Stomach (tissue), 9 donors: ENCODE measurements around the gene PRKD1. TPM values are rescaled to one million over a fixed set of nuclear protein-coding genes. Genes with fewer than 3 reads are reported as not detected.

Experiments
- DNase-seq, 2 donors: peaks; one replicate each; pipeline versions ENCODE4 v3.0.0 to v3.0.0-alpha.2; 2013 to 2019
- H3K27ac ChIP-seq, 5 donors: fragments of 200-600 bp in 4 of 5; sonication (generic) in 4 of 5; one replicate each; pipeline ENCODE4 v1.5.1; 2013 to 2019; ENCODE audit warnings: mild to moderate bottlenecking in 1 of 5, moderate library complexity in 1 of 5
- H3K27me3 ChIP-seq, 3 donors: fragments of 200-600 bp; sonication (generic); one replicate each; pipeline ENCODE4 v1.5.1; 2017 to 2019; ENCODE audit warnings: mixed run types in 1 of 3
- H3K36me3 ChIP-seq, 4 donors: fragments of 200-600 bp; sonication (generic); 1 replicate in 3 of 4; 2 replicates in 1 of 4; pipeline ENCODE4 v1.5.1; 2016 to 2019
- H3K4me1 ChIP-seq, 4 donors: fragments of 200-600 bp; sonication (generic); one replicate each; pipeline ENCODE4 v1.5.1; 2016 to 2019
- H3K4me3 ChIP-seq, 4 donors: fragments of 200-600 bp; sonication (generic) in 3 of 4; one replicate each; pipeline ENCODE4 v1.5.1; 2016 to 2019; ENCODE audit warnings: mild to moderate bottlenecking in 1 of 4
- H3K9me3 ChIP-seq, 4 donors: fragments of 200-600 bp; sonication (generic); one replicate each; pipeline ENCODE4 v1.5.1; 2016 to 2019
- CTCF ChIP-seq, 7 experiments: fragments of 450-650 bp in 4 of 7; fragments of 200-600 bp in 3 of 7; sonication (generic) in 3 of 7; IDR thresholded peaks; one replicate each; pipeline ENCODE4 v1.5.1; 2016 to 2019; ENCODE audit warnings: antibody characterized with exemption in 7 of 7, control low read depth in 2 of 7, mild to moderate bottlenecking in 1 of 7
- EP300 ChIP-seq: sonication (generic); formaldehyde crosslinking; IDR thresholded peaks from one replicate; pipeline ENCODE4 v1.6.1; 2017; ENCODE audit warnings: antibody characterized with exemption
- POLR2A ChIP-seq, 4 donors: fragments of 450-650 bp; IDR thresholded peaks; one replicate each; pipeline ENCODE4 v1.6.1; 2016; ENCODE audit warnings: antibody characterized with exemption in 4 of 4, control low read depth in 2 of 4, mild to moderate bottlenecking in 1 of 4, moderate library complexity in 1 of 4
- POLR2AphosphoS5 ChIP-seq, 3 donors: sonication (generic); formaldehyde crosslinking; IDR thresholded peaks; one replicate each; pipeline ENCODE4 v1.6.1; 2016; ENCODE audit warnings: antibody characterized with exemption in 3 of 3
- WGBS, 5 donors: extraction: QIAGEN DNeasy Blood & Tissue Kit in 3 of 5; methylation state at CpG; one replicate each; pipeline versions ENCODE4 v1.1.5 to v1.1.7; 2013 to 2018; 5-methylcytosine and 5-hydroxymethylcytosine counted together
- intact Hi-C: fragments of 100-400 bp; cut with DNase I; formaldehyde crosslinking; loops from one replicate; pipeline ENCODE4 v1.15.1; 2023; ENCODE audit warnings: low total_unique reads
- polyA plus RNA-seq, 3 donors: library from polyadenylated mRNA; stranded (reverse); fragments of 200-250 nt; gene quantifications; one replicate each; pipeline ENCODE4 v1.2.3, GENCODE V29; 2013
- total RNA-seq, 5 donors: library from RNA; depleted of rRNA; stranded (reverse); fragments of >200 nt; gene quantifications; one replicate each; pipeline versions ENCODE4 v1.1.0 to v1.2.3, GENCODE V29; 2014 to 2016
- donor health status: healthy with polysubstance abuse.
- donor health status: Bipolar disorder and iron deficiency.
- donor health status: healthy.

The PRKD1 gene
- total and polyA plus RNA-seq, 8 donors, result 1.6 to 26.6 (median 4.9) TPM

GRCh38 chr14:29868000-29868399 is 59.6 kb downstream of the PRKD1 start:
- TF ChIP-seq EP300, result no peak
- no peak for TF ChIP-seq POLR2AphosphoS5 (IDR thresholded peaks at IDR 0.05)
- no peak for TF ChIP-seq POLR2A (IDR thresholded peaks at IDR 0.05)
- no peak for TF ChIP-seq CTCF (IDR thresholded peaks at IDR 0.05)

GRCh38 chr14:29865299-29865698 is 62.3 kb downstream of the PRKD1 start:
- Histone ChIP-seq H3K9me3 (no peaks in the 10 kb centered on the region), H3K27ac (no peak overlapping the region), H3K36me3 (no peaks in the 10 kb centered on the region), H3K4me3 (no peak overlapping the region), H3K4me1 (no peaks in the 10 kb centered on the region), H3K27me3 (no peaks in the 10 kb centered on the region)
- WGBS, 5 donors, result 64 to 82% (median 76%) methylated on average over 2 of the region's 2 CpGs
- TF ChIP-seq POLR2AphosphoS5 (IDR thresholded peaks at IDR 0.05) (no peak), EP300 (no peak), POLR2A (IDR thresholded peaks at IDR 0.05) (no peak), CTCF (IDR thresholded peaks at IDR 0.05) (no peak)
- intact Hi-C loops, result no loop called here
- DNase-seq, result no peak

More at GRCh38 chr14:29868000-29868399, 59.6 kb downstream of the PRKD1 start:
- H3K27me3 ChIP-seq, result no peaks in the 10 kb centered on the region
- H3K36me3 ChIP-seq, result no peaks in the 10 kb centered on the region
- DNase-seq, result peak in 1 of 2 donors; percentile 10
- WGBS, 5 donors, result 41 to 56% (median 49%) methylated on average over 3 of the region's 3 CpGs
- intact Hi-C loops, result no loop called here
- no peak overlapping the region for H3K4me3 ChIP-seq
- H3K4me1 ChIP-seq, result no peaks in the 10 kb centered on the region
- no peaks in the 10 kb centered on the region for H3K9me3 ChIP-seq
- no peak overlapping the region for H3K27ac ChIP-seq

- H3K27ac ChIP-seq, result no peak overlapping the region
- intact Hi-C loops, result no loop called here
- TF ChIP-seq CTCF (IDR thresholded peaks at IDR 0.05) (no peak), POLR2A (IDR thresholded peaks at IDR 0.05) (no peak), POLR2AphosphoS5 (IDR thresholded peaks at IDR 0.05) (no peak), EP300 (no peak)
- H3K4me3 ChIP-seq, result no peak overlapping the region
- no peaks in the 10 kb centered on the region for H3K4me1 ChIP-seq
- no peak for DNase-seq
- H3K36me3 ChIP-seq, result no peaks in the 10 kb centered on the region
- WGBS, 5 donors, result 79 to 91% (median 89%) methylated on average over 2 of the region's 2 CpGs
- no peaks in the 10 kb centered on the region for H3K27me3 ChIP-seq
- H3K9me3 ChIP-seq, result no peaks in the 10 kb centered on the region
These were observed 65.7 kb downstream of the PRKD1 start for GRCh38 chr14:29861996-29862395.

- H3K27ac ChIP-seq, result no peak overlapping the region
- 72 to 81% (median 76%) methylated on average over 3 of the region's 3 CpGs for WGBS, 5 donors
- no peak for TF ChIP-seq POLR2A (IDR thresholded peaks at IDR 0.05)
- TF ChIP-seq POLR2AphosphoS5 (IDR thresholded peaks at IDR 0.05), result no peak
- no peak for TF ChIP-seq EP300
- TF ChIP-seq CTCF (IDR thresholded peaks at IDR 0.05), result no peak
These were observed 69.3 kb downstream of the PRKD1 start for GRCh38 chr14:29858299-29858698.

More at GRCh38 chr14:29858299-29858698, 69.3 kb downstream of the PRKD1 start:
- Histone ChIP-seq H3K4me1 (no peaks in the 10 kb centered on the region), H3K27me3 (no peaks in the 10 kb centered on the region), H3K36me3 (no peaks in the 10 kb centered on the region), H3K4me3 (no peak overlapping the region), H3K9me3 (peaks cover 0 to 15% (median 4%) of the 10 kb centered on the region in 4 donors)
- intact Hi-C loops, result no loop called here
- no peak for DNase-seq
